ENCODE results near the gene SLC12A1. TPM values are rescaled to one million over a fixed set of nuclear protein-coding genes. Genes with fewer than 3 reads are reported as not detected.

The SLC12A1 gene
- total RNA-seq, 1 donor from 2014 or later = not detected

DNA sequence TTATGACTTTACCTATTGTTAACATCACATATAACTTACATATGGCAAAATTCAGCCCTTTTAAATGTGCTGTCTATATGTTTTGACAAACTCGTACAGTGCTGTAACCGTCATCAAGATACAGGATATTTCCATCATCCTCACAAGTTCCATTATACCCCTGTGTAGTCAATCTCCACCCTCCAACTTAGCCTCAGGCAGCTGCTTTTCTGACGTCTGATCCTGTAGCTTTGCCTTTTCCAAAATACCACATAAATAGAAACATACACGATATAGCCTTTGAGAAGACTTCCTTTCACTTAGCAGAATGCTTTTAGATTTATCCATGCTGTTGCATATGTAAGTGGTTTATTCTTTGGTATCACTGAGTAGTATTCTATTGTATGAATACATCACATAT, 47.1 kb downstream of the SLC12A1 start:
- H3K36me3 ChIP-seq (ENCODE audit: insufficient read depth, low read length) = no peaks in the 10 kb centered on the region
- Mint-ChIP-seq H3K4me1 (ENCODE audit: low read depth, unreplicated experiment) (no peaks in the 10 kb centered on the region), H3K36me3 (ENCODE audit: low read depth, unreplicated experiment) (no peaks in the 10 kb centered on the region), H3K27ac (ENCODE audit: unreplicated experiment) (no peak overlapping the region), H3K4me3 (ENCODE audit: unreplicated experiment) (no peak overlapping the region), H3K27me3 (ENCODE audit: low read depth, unreplicated experiment) (peaks cover 2% of the 10 kb centered on the region), H3K9me3 (ENCODE audit: unreplicated experiment) (peaks cover 2% of the 10 kb centered on the region)
- H3K9ac ChIP-seq (ENCODE audit: low read length) = no peak overlapping the region
- H4K20me1 ChIP-seq (ENCODE audit: insufficient read depth, low read length) = no peaks in the 10 kb centered on the region
- H3K9me3 ChIP-seq (ENCODE audit: insufficient read depth, low read depth, low read length) = no peaks in the 10 kb centered on the region
- no peaks in the 10 kb centered on the region for H3K27me3 ChIP-seq (ENCODE audit: insufficient read depth, low read length)
- no peak overlapping the region for H3K4me2 ChIP-seq (ENCODE audit: low read length)
- FAIRE-seq (no peak), DNase-seq (ENCODE audit: low read depth) (no peak)
- no peak overlapping the region for H2AFZ ChIP-seq (ENCODE audit: low read depth, low read length)
- H3K4me3 ChIP-seq (ENCODE audit: insufficient read depth, low read depth, low read length) = no peak overlapping the region
- H3K4me1 ChIP-seq (ENCODE audit: insufficient read depth, low read length) = no peaks in the 10 kb centered on the region
- no peak overlapping the region for H3K27ac ChIP-seq (ENCODE audit: low read depth, low read length)
- TF ChIP-seq EZH2 (IDR thresholded peaks at IDR 0.05; ENCODE audit: insufficient read depth, low read length) = no peak
- TF ChIP-seq, protein P1, sequence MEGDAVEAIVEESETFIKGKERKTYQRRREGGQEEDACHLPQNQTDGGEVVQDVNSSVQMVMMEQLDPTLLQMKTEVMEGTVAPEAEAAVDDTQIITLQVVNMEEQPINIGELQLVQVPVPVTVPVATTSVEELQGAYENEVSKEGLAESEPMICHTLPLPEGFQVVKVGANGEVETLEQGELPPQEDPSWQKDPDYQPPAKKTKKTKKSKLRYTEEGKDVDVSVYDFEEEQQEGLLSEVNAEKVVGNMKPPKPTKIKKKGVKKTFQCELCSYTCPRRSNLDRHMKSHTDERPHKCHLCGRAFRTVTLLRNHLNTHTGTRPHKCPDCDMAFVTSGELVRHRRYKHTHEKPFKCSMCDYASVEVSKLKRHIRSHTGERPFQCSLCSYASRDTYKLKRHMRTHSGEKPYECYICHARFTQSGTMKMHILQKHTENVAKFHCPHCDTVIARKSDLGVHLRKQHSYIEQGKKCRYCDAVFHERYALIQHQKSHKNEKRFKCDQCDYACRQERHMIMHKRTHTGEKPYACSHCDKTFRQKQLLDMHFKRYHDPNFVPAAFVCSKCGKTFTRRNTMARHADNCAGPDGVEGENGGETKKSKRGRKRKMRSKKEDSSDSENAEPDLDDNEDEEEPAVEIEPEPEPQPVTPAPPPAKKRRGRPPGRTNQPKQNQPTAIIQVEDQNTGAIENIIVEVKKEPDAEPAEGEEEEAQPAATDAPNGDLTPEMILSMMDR (IDR thresholded peaks at IDR 0.05; ENCODE audit: insufficient read depth, low read depth, low read length) = no peak
- H3K79me2 ChIP-seq (ENCODE audit: insufficient read depth, low read length) = no peaks in the 10 kb centered on the region

GRCh38 chr15:48265135-48265534, 59.0 kb downstream of the SLC12A1 start:
- Histone ChIP-seq H3K79me2 (ENCODE audit: insufficient read depth, low read length) (no peaks in the 10 kb centered on the region), H3K4me2 (ENCODE audit: low read length) (no peak overlapping the region), H3K4me1 (ENCODE audit: insufficient read depth, low read length) (no peaks in the 10 kb centered on the region), H3K9ac (ENCODE audit: low read length) (no peak overlapping the region), H3K27me3 (ENCODE audit: insufficient read depth, low read length) (no peaks in the 10 kb centered on the region), H4K20me1 (ENCODE audit: insufficient read depth, low read length) (no peaks in the 10 kb centered on the region), H3K9me3 (ENCODE audit: insufficient read depth, low read depth, low read length) (no peaks in the 10 kb centered on the region), H3K36me3 (ENCODE audit: insufficient read depth, low read length) (no peaks in the 10 kb centered on the region), H2AFZ (ENCODE audit: low read depth, low read length) (no peak overlapping the region), H3K27ac (ENCODE audit: low read depth, low read length) (no peak overlapping the region), H3K4me3 (ENCODE audit: insufficient read depth, low read depth, low read length) (no peak overlapping the region)
- H3K27ac Mint-ChIP-seq (ENCODE audit: unreplicated experiment) = no peak overlapping the region
- no peak for DNase-seq (ENCODE audit: low read depth)
- H3K4me1 Mint-ChIP-seq (ENCODE audit: low read depth, unreplicated experiment) = no peaks in the 10 kb centered on the region
- TF ChIP-seq, protein P1 (IDR thresholded peaks at IDR 0.05; ENCODE audit: insufficient read depth, low read depth, low read length) = no peak
- TF ChIP-seq EZH2 (IDR thresholded peaks at IDR 0.05; ENCODE audit: insufficient read depth, low read length) = no peak
- H3K36me3 Mint-ChIP-seq (ENCODE audit: low read depth, unreplicated experiment) = no peaks in the 10 kb centered on the region
- no peak for FAIRE-seq
- no peak overlapping the region for H3K4me3 Mint-ChIP-seq (ENCODE audit: unreplicated experiment)
- peaks cover 2% of the 10 kb centered on the region for H3K27me3 Mint-ChIP-seq (ENCODE audit: low read depth, unreplicated experiment)
- H3K9me3 Mint-ChIP-seq (ENCODE audit: unreplicated experiment) = no peaks in the 10 kb centered on the region

DNA sequence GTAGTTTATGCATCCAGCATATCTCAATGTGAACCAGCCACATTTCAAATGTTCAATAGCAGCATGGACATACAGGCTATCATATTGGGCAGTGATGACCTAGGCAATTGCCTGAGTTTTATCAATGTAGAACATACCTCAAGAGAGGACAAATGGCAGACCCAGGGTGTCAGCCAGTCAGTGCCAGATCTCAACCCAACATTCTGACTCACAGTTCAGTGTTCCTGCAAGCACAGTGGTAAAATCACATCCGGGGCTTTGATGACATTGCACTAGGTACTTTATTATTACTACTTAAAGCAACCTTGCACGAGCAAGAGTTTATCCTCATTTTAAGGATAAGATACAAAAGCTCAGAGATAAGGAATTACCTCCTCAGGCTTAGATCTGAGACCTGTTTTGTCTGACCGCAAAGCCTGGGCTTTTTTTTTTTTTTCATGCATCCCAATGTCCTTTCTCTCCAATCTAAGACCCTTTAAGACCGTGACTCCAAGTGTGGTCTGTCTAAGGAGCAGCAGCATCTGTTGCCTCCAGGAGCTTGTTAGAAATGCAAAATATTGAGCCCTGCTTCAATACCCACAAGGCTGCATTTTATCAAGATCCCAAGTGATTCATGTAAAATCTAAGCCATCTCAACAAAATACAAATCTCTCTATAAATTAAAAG, 60.1 kb downstream of the SLC12A1 start:
- H3K4me3 ChIP-seq (ENCODE audit: insufficient read depth, low read depth, low read length) = no peak overlapping the region
- no peaks in the 10 kb centered on the region for H3K36me3 ChIP-seq (ENCODE audit: insufficient read depth, low read length)
- no peak overlapping the region for H3K9ac ChIP-seq (ENCODE audit: low read length)
- Mint-ChIP-seq H3K27me3 (ENCODE audit: low read depth, unreplicated experiment) (peaks cover 2% of the 10 kb centered on the region), H3K9me3 (ENCODE audit: unreplicated experiment) (no peaks in the 10 kb centered on the region), H3K4me3 (ENCODE audit: unreplicated experiment) (no peak overlapping the region), H3K27ac (ENCODE audit: unreplicated experiment) (no peak overlapping the region), H3K36me3 (ENCODE audit: low read depth, unreplicated experiment) (no peaks in the 10 kb centered on the region), H3K4me1 (ENCODE audit: low read depth, unreplicated experiment) (no peaks in the 10 kb centered on the region)
- H3K27me3 ChIP-seq (ENCODE audit: insufficient read depth, low read length) = no peaks in the 10 kb centered on the region
- H3K9me3 ChIP-seq (ENCODE audit: insufficient read depth, low read depth, low read length) = no peaks in the 10 kb centered on the region
- H2AFZ ChIP-seq (ENCODE audit: low read depth, low read length) = no peak overlapping the region
- no peak overlapping the region for H3K27ac ChIP-seq (ENCODE audit: low read depth, low read length)
- H3K79me2 ChIP-seq (ENCODE audit: insufficient read depth, low read length) = no peaks in the 10 kb centered on the region
- DNase-seq (ENCODE audit: low read depth) = no peak
- H3K4me1 ChIP-seq (ENCODE audit: insufficient read depth, low read length) = no peaks in the 10 kb centered on the region
- no peak for FAIRE-seq
- H4K20me1 ChIP-seq (ENCODE audit: insufficient read depth, low read length) = no peaks in the 10 kb centered on the region
- no peak overlapping the region for H3K4me2 ChIP-seq (ENCODE audit: low read length)
- TF ChIP-seq, protein P1 (IDR thresholded peaks at IDR 0.05; ENCODE audit: insufficient read depth, low read depth, low read length) = no peak
- TF ChIP-seq EZH2 (IDR thresholded peaks at IDR 0.05; ENCODE audit: insufficient read depth, low read length) = no peak

Measured in astrocyte (in vitro differentiated cells and primary cell).